Loucy (cell line): Measurements from ENCODE around the gene EMC7.

Experiments used
- EZH2phosphoT487 ChIP-seq: fragments of 200-600 bp; IDR thresholded peaks from 2 replicates; pipeline ENCODE4 v1.6.1; 2018; ENCODE audit warnings: antibody characterized with exemption, mild to moderate bottlenecking, moderate library complexity, borderline replicate concordance
- TF ChIP-seq, protein P1 (sequence below): fragments of 200-600 bp; sonication (generic); conservative IDR thresholded peaks from 2 replicates; pipeline ENCODE4 v1.5.1; 2014; ENCODE audit warnings: mild to moderate bottlenecking, antibody characterized with exemption, low read length

GRCh38 chr15:34133511-34133910, 31.8 kb upstream of the EMC7 start:
- TF ChIP-seq, protein P1, sequence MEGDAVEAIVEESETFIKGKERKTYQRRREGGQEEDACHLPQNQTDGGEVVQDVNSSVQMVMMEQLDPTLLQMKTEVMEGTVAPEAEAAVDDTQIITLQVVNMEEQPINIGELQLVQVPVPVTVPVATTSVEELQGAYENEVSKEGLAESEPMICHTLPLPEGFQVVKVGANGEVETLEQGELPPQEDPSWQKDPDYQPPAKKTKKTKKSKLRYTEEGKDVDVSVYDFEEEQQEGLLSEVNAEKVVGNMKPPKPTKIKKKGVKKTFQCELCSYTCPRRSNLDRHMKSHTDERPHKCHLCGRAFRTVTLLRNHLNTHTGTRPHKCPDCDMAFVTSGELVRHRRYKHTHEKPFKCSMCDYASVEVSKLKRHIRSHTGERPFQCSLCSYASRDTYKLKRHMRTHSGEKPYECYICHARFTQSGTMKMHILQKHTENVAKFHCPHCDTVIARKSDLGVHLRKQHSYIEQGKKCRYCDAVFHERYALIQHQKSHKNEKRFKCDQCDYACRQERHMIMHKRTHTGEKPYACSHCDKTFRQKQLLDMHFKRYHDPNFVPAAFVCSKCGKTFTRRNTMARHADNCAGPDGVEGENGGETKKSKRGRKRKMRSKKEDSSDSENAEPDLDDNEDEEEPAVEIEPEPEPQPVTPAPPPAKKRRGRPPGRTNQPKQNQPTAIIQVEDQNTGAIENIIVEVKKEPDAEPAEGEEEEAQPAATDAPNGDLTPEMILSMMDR, result no peak
- TF ChIP-seq EZH2phosphoT487, result no peak
